ENCODE measurements around the gene CPPED1. TPM values are rescaled to one million over a fixed set of nuclear protein-coding genes. Genes with fewer than 3 reads are reported as not detected.
"Not testable (repeated sequence)": the region's sequence is repeated elsewhere in the genome, so short reads cannot be mapped to it uniquely, and the experiment has no call there.

The CPPED1 gene
- total and polyA plus RNA-seq, 10 of the 15 experiments (the other 5 are each of a cell fraction or from before 2014, with no cell fraction given) = 7.1 to 39.0 (median 16.0) TPM

GRCh38 chr16:12799996-12800395 lies 3.7 kb downstream of the CPPED1 start:
- BruUV-seq (replicated peaks); H4K20me1 ChIP-seq (ENCODE audit: control insufficient read depth, insufficient read depth); H3K4me2 ChIP-seq (ENCODE audit: control insufficient read depth, insufficient read depth); H2AFZ ChIP-seq (ENCODE audit: control insufficient read depth, low read depth, low read length); H3K27ac ChIP-seq (ENCODE audit: control insufficient read depth, insufficient read depth); H3K9me3 ChIP-seq (replicated peaks; ENCODE audit: control insufficient read depth, insufficient read depth, low read length); H3K4me3 ChIP-seq; H3K9ac ChIP-seq (ENCODE audit: control insufficient read depth, insufficient read depth, low read length); H3K27me3 ChIP-seq (replicated peaks in 1 of 2; ENCODE audit: control insufficient read depth in 2 of 2, insufficient read depth in 2 of 2, low read length in 1 of 2); H3K79me2 ChIP-seq (ENCODE audit: control insufficient read depth, insufficient read depth, low read length); FAIRE-seq; ATAC-seq; DNase-seq (ENCODE audit: low read depth, low spot score); H3K36me3 ChIP-seq (ENCODE audit: control insufficient read depth in 2 of 2, insufficient read depth in 2 of 2, low read length in 1 of 2); CTCF ChIA-PET: not testable (repeated sequence)
- ChIA-PET POLR2A (interaction anchor here (0.6 kb wide), 1 partner anchor 1548 kb away, joined by 3 read pairs; no protein-coding TSS in a partner anchor), SMC1A (ENCODE audit: uncharacterized antibody, unreplicated experiment) (interaction anchor here (1.5 to 7.0 kb wide), 2 partner anchors 47 to 156 kb away, joined by 5 to 41 read pairs; no protein-coding TSS in a partner anchor), RAD21 (ENCODE audit: unreplicated experiment) (interaction anchor here (3.0 kb wide), 1 partner anchor 50 kb away, joined by 11 read pairs; no protein-coding TSS in a partner anchor)
- peaks cover 22% of the 10 kb centered on the region for H3K4me1 ChIP-seq (ENCODE audit: control insufficient read depth, insufficient read depth, low read length)
- 94% methylated on average over 8 of the region's 8 CpGs for WGBS (ENCODE audit: insufficient coverage, insufficient replicate concordance, low lambda C conversion rate, missing lambda C conversion rate)
- in situ Hi-C loops (cut with MboI) = loop anchor here (5.0 to 10.0 kb wide), 3 partner anchors 48 to 345 kb away; no protein-coding TSS in a partner anchor
- intact Hi-C loops (cut with micrococcal nuclease; ENCODE audit: unreplicated experiment) = loop anchor here (5.0 kb wide), 1 partner anchor 228 kb away; no protein-coding TSS in a partner anchor

- ChIA-PET SMC1A (ENCODE audit: uncharacterized antibody, unreplicated experiment) (interaction anchor here (0.6 to 7.0 kb wide), 3 partner anchors 9 to 248 kb away, joined by 3 to 41 read pairs (median 4); no protein-coding TSS in a partner anchor), POLR2A (interaction anchor here (0.6 kb wide), 1 partner anchor 288 kb away, joined by 7 read pairs; no protein-coding TSS in a partner anchor), CTCF (interaction anchor here (1.1 kb wide), 1 partner anchor 655 kb away, joined by 3 read pairs; no protein-coding TSS in a partner anchor), RAD21 (ENCODE audit: unreplicated experiment) (interaction anchor here (1.0 kb wide), 1 partner anchor 225 kb away, joined by 4 read pairs; no protein-coding TSS in a partner anchor)
- ATAC-seq (no peak), FAIRE-seq (no peak), DNase-seq (ENCODE audit: low read depth, low spot score) (no peak)
- Histone ChIP-seq H2AFZ (ENCODE audit: control insufficient read depth, low read depth, low read length) (no peak overlapping the region), H3K36me3 (ENCODE audit: control insufficient read depth in 2 of 2, insufficient read depth in 2 of 2, low read length in 1 of 2) (no peaks in the 10 kb centered on the region; a peak in 1 of 4 replicates), H3K79me2 (ENCODE audit: control insufficient read depth, insufficient read depth, low read length) (peaks cover 5% of the 10 kb centered on the region), H3K4me3 (no peak overlapping the region), H3K27me3 (replicated peaks in 1 of 2; ENCODE audit: control insufficient read depth in 2 of 2, insufficient read depth in 2 of 2, low read length in 1 of 2) (no peaks in the 10 kb centered on the region), H3K9me3 (replicated peaks; ENCODE audit: control insufficient read depth, insufficient read depth, low read length) (no peaks in the 10 kb centered on the region), H3K27ac (ENCODE audit: control insufficient read depth, insufficient read depth) (no peak overlapping the region), H3K4me1 (ENCODE audit: control insufficient read depth, insufficient read depth, low read length) (peaks cover 19% of the 10 kb centered on the region), H3K9ac (ENCODE audit: control insufficient read depth, insufficient read depth, low read length) (no peak overlapping the region), H4K20me1 (ENCODE audit: control insufficient read depth, insufficient read depth) (no peaks in the 10 kb centered on the region), H3K4me2 (ENCODE audit: control insufficient read depth, insufficient read depth) (no peak overlapping the region)
- intact Hi-C loops (cut with micrococcal nuclease; ENCODE audit: unreplicated experiment) (no loop called here), in situ Hi-C loops (cut with MboI) (no loop called here)
- BruUV-seq (replicated peaks) = no TSS peak
- 97% methylated on average over 5 of the region's 5 CpGs for WGBS (ENCODE audit: insufficient coverage, insufficient replicate concordance, low lambda C conversion rate, missing lambda C conversion rate)
- TF ChIP-seq ZNF24 (IDR thresholded peaks at IDR 0.05) (no peak), SREBF1 (IDR thresholded peaks at IDR 0.05; ENCODE audit: low read length) (no peak), SP1 (IDR thresholded peaks at IDR 0.05; ENCODE audit: low read depth, low read length) (no peak), HCFC1 (IDR thresholded peaks at IDR 0.05; ENCODE audit: low read length) (no peak), NR2C1 (IDR thresholded peaks at IDR 0.05) (no peak), HDAC6 (IDR thresholded peaks at IDR 0.05; ENCODE audit: unreplicated experiment) (no peak), IRF5 (IDR thresholded peaks at IDR 0.05; ENCODE audit: borderline replicate concordance) (no peak), MEF2A (IDR thresholded peaks at IDR 0.05; ENCODE audit: insufficient read depth, low read depth, low read length) (no peak), BCL3 (IDR thresholded peaks at IDR 0.05; ENCODE audit: borderline replicate concordance, insufficient read depth, low read depth, low read length, poor library complexity, severe bottlenecking) (no peak), ESRRA (IDR thresholded peaks at IDR 0.05; ENCODE audit: low read length) (no peak), SKIL (IDR thresholded peaks at IDR 0.05; ENCODE audit: low read depth, poor library complexity, severe bottlenecking) (no peak), NFIC (IDR thresholded peaks at IDR 0.05; ENCODE audit: low read depth, low read length) (no peak)
Measured at GRCh38 chr16:12798846-12799245, 4.8 kb downstream of the CPPED1 start.
